ENCODE data around the gene GPR4.
"Not testable (repeated sequence)": the region's sequence is repeated elsewhere in the genome, so short reads cannot be mapped to it uniquely, and the experiment has no call there.

The GPR4 gene

GRCh38 chr19:45637890-45638667 is 36.1 kb upstream of the GPR4 start:
- Histone ChIP-seq H3K27me3 (ENCODE audit: control insufficient read depth, insufficient read depth, low read length) (no peaks in the 10 kb centered on the region), H3K36me3 (ENCODE audit: control insufficient read depth, insufficient read depth, low read length) (no peaks in the 10 kb centered on the region), H3K4me1 (ENCODE audit: control insufficient read depth, insufficient read depth, low read length) (peaks cover 3% of the 10 kb centered on the region), H3K4me3 (ENCODE audit: low read length) (peak overlapping the region; percentile 77), H3K27ac (ENCODE audit: low read depth, low read length) (no peak overlapping the region), H3K9ac (ENCODE audit: low read length) (peak overlapping the region; percentile 8)

- Histone ChIP-seq H3K4me3 (ENCODE audit: low read length) (no peak overlapping the region), H3K4me1 (ENCODE audit: control insufficient read depth, insufficient read depth, low read length) (no peaks in the 10 kb centered on the region), H3K9ac (ENCODE audit: low read length) (no peak overlapping the region), H3K36me3 (ENCODE audit: control insufficient read depth, insufficient read depth, low read length) (no peaks in the 10 kb centered on the region), H3K27ac (ENCODE audit: low read depth, low read length) (no peak overlapping the region), H3K27me3 (ENCODE audit: control insufficient read depth, insufficient read depth, low read length) (no peaks in the 10 kb centered on the region)
Observed at GRCh38 chr19:45636902-45637301, 34.9 kb upstream of the GPR4 start.

GRCh38 chr19:45636275-45636674 is 34.3 kb upstream of the GPR4 start:
- no peak overlapping the region for H3K27ac ChIP-seq (ENCODE audit: low read depth, low read length)
- H3K4me1 ChIP-seq (ENCODE audit: control insufficient read depth, insufficient read depth, low read length) = no peaks in the 10 kb centered on the region
- no peak overlapping the region for H3K4me3 ChIP-seq (ENCODE audit: low read length)

GRCh38 chr19:45632468-45633196 is 30.6 kb upstream of the GPR4 start:
- Histone ChIP-seq H3K36me3 (ENCODE audit: control insufficient read depth, insufficient read depth, low read length) (peaks cover 2% of the 10 kb centered on the region), H3K9ac (ENCODE audit: low read length) (no peak overlapping the region), H3K27me3 (ENCODE audit: control insufficient read depth, insufficient read depth, low read length) (no peaks in the 10 kb centered on the region), H3K4me3 (ENCODE audit: low read length) (no peak overlapping the region), H3K27ac (ENCODE audit: low read depth, low read length) (no peak overlapping the region), H3K4me1 (ENCODE audit: control insufficient read depth, insufficient read depth, low read length) (no peaks in the 10 kb centered on the region)

More at GRCh38 chr19:45636275-45636674, 34.3 kb upstream of the GPR4 start:
- H3K9ac ChIP-seq (ENCODE audit: low read length) = no peak overlapping the region
- no peaks in the 10 kb centered on the region for H3K36me3 ChIP-seq (ENCODE audit: control insufficient read depth, insufficient read depth, low read length)
- no peaks in the 10 kb centered on the region for H3K27me3 ChIP-seq (ENCODE audit: control insufficient read depth, insufficient read depth, low read length)

- Histone ChIP-seq H3K27ac (ENCODE audit: low read depth, low read length) (no peak overlapping the region), H3K4me1 (ENCODE audit: control insufficient read depth, insufficient read depth, low read length) (no peaks in the 10 kb centered on the region), H3K36me3 (ENCODE audit: control insufficient read depth, insufficient read depth, low read length) (peaks cover 6% of the 10 kb centered on the region), H3K27me3 (ENCODE audit: control insufficient read depth, insufficient read depth, low read length) (no peaks in the 10 kb centered on the region), H3K9ac (ENCODE audit: low read length) (no peak overlapping the region), H3K4me3 (ENCODE audit: low read length) (no peak overlapping the region)
Observed at GRCh38 chr19:45630463-45630862, 28.5 kb upstream of the GPR4 start.

- no peak overlapping the region for H3K27ac ChIP-seq (ENCODE audit: low read depth, low read length)
Observed at GRCh38 chr19:45629704-45630103, 27.7 kb upstream of the GPR4 start.

GRCh38 chr19:45628219-45628618 is 26.2 kb upstream of the GPR4 start:
- not testable (repeated sequence) for H3K9ac ChIP-seq (ENCODE audit: low read length); H3K27me3 ChIP-seq (ENCODE audit: control insufficient read depth, insufficient read depth, low read length); H3K36me3 ChIP-seq (ENCODE audit: control insufficient read depth, insufficient read depth, low read length)

More at GRCh38 chr19:45629704-45630103, 27.7 kb upstream of the GPR4 start:
- H3K4me1 ChIP-seq (ENCODE audit: control insufficient read depth, insufficient read depth, low read length) = no peaks in the 10 kb centered on the region
- no peak overlapping the region for H3K4me3 ChIP-seq (ENCODE audit: low read length)
- H3K27me3 ChIP-seq (ENCODE audit: control insufficient read depth, insufficient read depth, low read length) = no peaks in the 10 kb centered on the region
- H3K36me3 ChIP-seq (ENCODE audit: control insufficient read depth, insufficient read depth, low read length) = peaks cover 6% of the 10 kb centered on the region
- H3K9ac ChIP-seq (ENCODE audit: low read length) = no peak overlapping the region

GRCh38 chr19:45623984-45624383 is 22.0 kb upstream of the GPR4 start:
- Histone ChIP-seq H3K36me3 (ENCODE audit: control insufficient read depth, insufficient read depth, low read length) (peaks cover 17% of the 10 kb centered on the region), H3K9ac (ENCODE audit: low read length) (no peak overlapping the region), H3K4me3 (ENCODE audit: low read length) (no peak overlapping the region), H3K27me3 (ENCODE audit: control insufficient read depth, insufficient read depth, low read length) (no peaks in the 10 kb centered on the region), H3K27ac (ENCODE audit: low read depth, low read length) (no peak overlapping the region), H3K4me1 (ENCODE audit: control insufficient read depth, insufficient read depth, low read length) (no peaks in the 10 kb centered on the region)

More at GRCh38 chr19:45628219-45628618, 26.2 kb upstream of the GPR4 start:
- H3K4me1 ChIP-seq (ENCODE audit: control insufficient read depth, insufficient read depth, low read length); H3K27ac ChIP-seq (ENCODE audit: low read depth, low read length); H3K4me3 ChIP-seq (ENCODE audit: low read length): not testable (repeated sequence)

GRCh38 chr19:45621976-45622503 is 20.0 kb upstream of the GPR4 start:
- H3K27ac ChIP-seq (ENCODE audit: low read depth, low read length) = no peak overlapping the region
- H3K4me3 ChIP-seq (ENCODE audit: low read length) = no peak overlapping the region
- H3K27me3 ChIP-seq (ENCODE audit: control insufficient read depth, insufficient read depth, low read length) = no peaks in the 10 kb centered on the region
- H3K36me3 ChIP-seq (ENCODE audit: control insufficient read depth, insufficient read depth, low read length) = peaks cover 19% of the 10 kb centered on the region
- H3K4me1 ChIP-seq (ENCODE audit: control insufficient read depth, insufficient read depth, low read length) = no peaks in the 10 kb centered on the region
- H3K9ac ChIP-seq (ENCODE audit: low read length) = no peak overlapping the region

- no peaks in the 10 kb centered on the region for H3K4me1 ChIP-seq (ENCODE audit: control insufficient read depth, insufficient read depth, low read length)
- no peak overlapping the region for H3K4me3 ChIP-seq (ENCODE audit: low read length)
- H3K27ac ChIP-seq (ENCODE audit: low read depth, low read length) = no peak overlapping the region
- H3K36me3 ChIP-seq (ENCODE audit: control insufficient read depth, insufficient read depth, low read length) = peaks cover 20% of the 10 kb centered on the region
- no peak overlapping the region for H3K9ac ChIP-seq (ENCODE audit: low read length)
- H3K27me3 ChIP-seq (ENCODE audit: control insufficient read depth, insufficient read depth, low read length) = no peaks in the 10 kb centered on the region
Observed at GRCh38 chr19:45621389-45621788, 19.4 kb upstream of the GPR4 start.

GRCh38 chr19:45616704-45617017 is 14.6 kb upstream of the GPR4 start:
- Histone ChIP-seq H3K4me3 (ENCODE audit: low read length) (no peak overlapping the region), H3K27me3 (ENCODE audit: control insufficient read depth, insufficient read depth, low read length) (no peaks in the 10 kb centered on the region), H3K9ac (ENCODE audit: low read length) (no peak overlapping the region), H3K4me1 (ENCODE audit: control insufficient read depth, insufficient read depth, low read length) (no peaks in the 10 kb centered on the region), H3K27ac (ENCODE audit: low read depth, low read length) (no peak overlapping the region), H3K36me3 (ENCODE audit: control insufficient read depth, insufficient read depth, low read length) (peaks cover 25% of the 10 kb centered on the region)

- H3K36me3 ChIP-seq (ENCODE audit: control insufficient read depth, insufficient read depth, low read length) = peaks cover 24% of the 10 kb centered on the region
- no peak overlapping the region for H3K4me3 ChIP-seq (ENCODE audit: low read length)
Observed at GRCh38 chr19:45615795-45616703, 14.0 kb upstream of the GPR4 start.

More at GRCh38 chr19:45615795-45616703, 14.0 kb upstream of the GPR4 start:
- Histone ChIP-seq H3K27me3 (ENCODE audit: control insufficient read depth, insufficient read depth, low read length) (no peaks in the 10 kb centered on the region), H3K9ac (ENCODE audit: low read length) (no peak overlapping the region), H3K4me1 (ENCODE audit: control insufficient read depth, insufficient read depth, low read length) (no peaks in the 10 kb centered on the region), H3K27ac (ENCODE audit: low read depth, low read length) (no peak overlapping the region)
